Neural cell (in vitro differentiated cells): ENCODE measurements around the gene ARPIN. TPM values are rescaled to one million over a fixed set of nuclear protein-coding genes. Genes with fewer than 3 reads are reported as not detected.

ENCODE experiments used
- H2AFZ ChIP-seq: fragments of 200-600, 300-800 bp; sonication (generic), shearing (Covaris generic); 2 replicates; pipeline ENCODE4 v1.6.0; 2014; ENCODE audit warnings: low read depth, mild to moderate bottlenecking, antibody characterized with exemption, low read length, moderate library complexity
- H3F3A ChIP-seq: fragments of 200-600 bp; shearing (Covaris generic); 2 replicates; pipeline ENCODE4 v1.6.1; 2016; ENCODE audit warnings: mild to moderate bottlenecking, moderate library complexity, mixed read lengths, antibody characterized with exemption, low read length; ENCODE audit not compliant: insufficient read depth, poor library complexity, severe bottlenecking
- H3K27ac ChIP-seq: fragments of 200-600, 300-800 bp; sonication (generic), shearing (Covaris generic); 2 replicates; pipeline ENCODE4 v1.5.1; 2014; ENCODE audit warnings: mild to moderate bottlenecking, low read length, moderate library complexity
- H3K27me3 ChIP-seq: fragments of 300-800, 200-600 bp; sonication (generic), shearing (Covaris generic); 2 replicates; pipeline ENCODE4 v1.6.0; 2014; ENCODE audit warnings: mild to moderate bottlenecking, low read depth, low read length, moderate library complexity; ENCODE audit not compliant: insufficient read depth
- H3K36me3 ChIP-seq: fragments of 300-800, 200-600 bp; sonication (generic), shearing (Covaris generic); 2 replicates; pipeline ENCODE4 v1.5.1; 2014; ENCODE audit warnings: mild to moderate bottlenecking, antibody characterized with exemption, low read length, moderate library complexity; ENCODE audit not compliant: insufficient read depth
- H3K4me2 ChIP-seq: fragments of 300-800, 200-600 bp; sonication (generic), shearing (Covaris generic); 2 replicates; pipeline ENCODE4 v1.6.0; 2014; ENCODE audit warnings: mild to moderate bottlenecking, low read length
- H3K4me3 ChIP-seq: fragments of 300-800, 200-600 bp; sonication (generic), shearing (Covaris generic); 2 replicates; pipeline ENCODE4 v1.5.1; 2014; ENCODE audit warnings: mild to moderate bottlenecking, low read length, moderate library complexity
- H3K79me2 ChIP-seq: fragments of 200-600 bp; shearing (Covaris generic); replicated peaks from 2 replicates; pipeline ENCODE4 v1.6.0; 2014; ENCODE audit warnings: mild to moderate bottlenecking, low read length, moderate library complexity; ENCODE audit not compliant: insufficient read depth
- H3K9ac ChIP-seq: fragments of 300-800, 200-600 bp; sonication (generic), shearing (Covaris generic); 2 replicates; pipeline ENCODE4 v1.6.1; 2016; ENCODE audit warnings: mild to moderate bottlenecking, low read length, mixed read lengths
- H3K9me2 ChIP-seq: fragments of 200-600 bp; shearing (Covaris generic); 2 replicates; pipeline ENCODE4 v1.6.1; 2016; ENCODE audit warnings: mild to moderate bottlenecking, low read length, mixed read lengths; ENCODE audit not compliant: insufficient read depth
- H3K9me3 ChIP-seq: fragments of 200-600, 300-800 bp; sonication (generic), shearing (Covaris generic); 2 replicates; pipeline ENCODE4 v1.6.1; 2016; ENCODE audit warnings: mild to moderate bottlenecking, mixed run types, low read length, moderate library complexity, mixed read lengths
- H4K20me1 ChIP-seq: fragments of 200-600 bp; shearing (Covaris generic); 2 replicates; pipeline ENCODE4 v1.6.1; 2016; ENCODE audit warnings: mild to moderate bottlenecking, mixed run types; ENCODE audit not compliant: insufficient read depth
- CTCF ChIP-seq: fragments of 450-650 bp; IDR thresholded peaks from 2 replicates; pipeline ENCODE4 v1.5.1; 2014; ENCODE audit warnings: antibody characterized with exemption, mild to moderate bottlenecking, moderate library complexity; ENCODE audit not compliant: poor library complexity, severe bottlenecking
- EP300 ChIP-seq: fragments of 450-650 bp; conservative IDR thresholded peaks from 2 replicates; pipeline ENCODE4 v1.6.1; 2014; ENCODE audit warnings: antibody characterized with exemption, mild to moderate bottlenecking, moderate library complexity; ENCODE audit not compliant: poor library complexity, severe bottlenecking
- EZH2 ChIP-seq: fragments of 200-600, 300-800 bp; shearing (Covaris generic), sonication (generic); IDR thresholded peaks from 2 replicates; pipeline ENCODE4 v1.6.1; 2014; ENCODE audit warnings: antibody characterized with exemption, low read length, borderline replicate concordance, mild to moderate bottlenecking; ENCODE audit not compliant: insufficient read depth, poor library complexity, severe bottlenecking
- MXI1 ChIP-seq: fragments of 450-650 bp; conservative IDR thresholded peaks from 2 replicates; pipeline ENCODE4 v1.6.1; 2014; ENCODE audit warnings: antibody characterized with exemption, mild to moderate bottlenecking; ENCODE audit not compliant: poor library complexity, severe bottlenecking
- POLR2AphosphoS5 ChIP-seq: IDR thresholded peaks from 2 replicates; pipeline ENCODE4 v1.6.1; 2012
- RAD21 ChIP-seq: fragments of 450-650 bp; conservative IDR thresholded peaks from 2 replicates; pipeline ENCODE4 v1.6.1; 2014; ENCODE audit warnings: antibody characterized with exemption, mild to moderate bottlenecking, moderate library complexity
- SMC3 ChIP-seq: fragments of 450-650 bp; conservative IDR thresholded peaks from 2 replicates; pipeline ENCODE4 v1.6.1; 2014; ENCODE audit warnings: antibody characterized with exemption, mild to moderate bottlenecking, moderate library complexity; ENCODE audit not compliant: poor library complexity
- TAF1 ChIP-seq: IDR thresholded peaks from 2 replicates; pipeline ENCODE4 v1.6.1; 2012; ENCODE audit warnings: low read depth
- polyA plus RNA-seq: library from polyadenylated mRNA; depleted of rRNA; stranded (reverse); fragments of >200 nt; gene quantifications from 2 replicates; pipeline ENCODE4 v1.2.3, GENCODE V29; 2014
- TF ChIP-seq, protein P1 (sequence below): IDR thresholded peaks from 2 replicates; pipeline ENCODE4 v1.6.1; 2012; ENCODE audit warnings: borderline replicate concordance

ARPIN gene
- polyA plus RNA-seq, 1 donor from 2014 or later, result 2.7 TPM

GRCh38 chr15:89916660-89917059, 3.9 kb upstream of the ARPIN start:
- H3K9ac ChIP-seq, result no peak overlapping the region
- H3K9me2 ChIP-seq, result no peaks in the 10 kb centered on the region
- no peak for TF ChIP-seq CTCF
- no peak for TF ChIP-seq EP300
- no peak for TF ChIP-seq TAF1
- TF ChIP-seq POLR2AphosphoS5, result no peak
- TF ChIP-seq RAD21, result no peak
- no peak for TF ChIP-seq SMC3
- TF ChIP-seq, protein P1, sequence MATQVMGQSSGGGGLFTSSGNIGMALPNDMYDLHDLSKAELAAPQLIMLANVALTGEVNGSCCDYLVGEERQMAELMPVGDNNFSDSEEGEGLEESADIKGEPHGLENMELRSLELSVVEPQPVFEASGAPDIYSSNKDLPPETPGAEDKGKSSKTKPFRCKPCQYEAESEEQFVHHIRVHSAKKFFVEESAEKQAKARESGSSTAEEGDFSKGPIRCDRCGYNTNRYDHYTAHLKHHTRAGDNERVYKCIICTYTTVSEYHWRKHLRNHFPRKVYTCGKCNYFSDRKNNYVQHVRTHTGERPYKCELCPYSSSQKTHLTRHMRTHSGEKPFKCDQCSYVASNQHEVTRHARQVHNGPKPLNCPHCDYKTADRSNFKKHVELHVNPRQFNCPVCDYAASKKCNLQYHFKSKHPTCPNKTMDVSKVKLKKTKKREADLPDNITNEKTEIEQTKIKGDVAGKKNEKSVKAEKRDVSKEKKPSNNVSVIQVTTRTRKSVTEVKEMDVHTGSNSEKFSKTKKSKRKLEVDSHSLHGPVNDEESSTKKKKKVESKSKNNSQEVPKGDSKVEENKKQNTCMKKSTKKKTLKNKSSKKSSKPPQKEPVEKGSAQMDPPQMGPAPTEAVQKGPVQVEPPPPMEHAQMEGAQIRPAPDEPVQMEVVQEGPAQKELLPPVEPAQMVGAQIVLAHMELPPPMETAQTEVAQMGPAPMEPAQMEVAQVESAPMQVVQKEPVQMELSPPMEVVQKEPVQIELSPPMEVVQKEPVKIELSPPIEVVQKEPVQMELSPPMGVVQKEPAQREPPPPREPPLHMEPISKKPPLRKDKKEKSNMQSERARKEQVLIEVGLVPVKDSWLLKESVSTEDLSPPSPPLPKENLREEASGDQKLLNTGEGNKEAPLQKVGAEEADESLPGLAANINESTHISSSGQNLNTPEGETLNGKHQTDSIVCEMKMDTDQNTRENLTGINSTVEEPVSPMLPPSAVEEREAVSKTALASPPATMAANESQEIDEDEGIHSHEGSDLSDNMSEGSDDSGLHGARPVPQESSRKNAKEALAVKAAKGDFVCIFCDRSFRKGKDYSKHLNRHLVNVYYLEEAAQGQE, result no peak
- no peak for TF ChIP-seq MXI1
- TF ChIP-seq EZH2, result no peak
- H3F3A ChIP-seq, result no peaks in the 10 kb centered on the region
- no peak overlapping the region for H3K4me3 ChIP-seq
- no peak overlapping the region for H2AFZ ChIP-seq
- no peak overlapping the region for H3K27ac ChIP-seq
- no peaks in the 10 kb centered on the region for H3K9me3 ChIP-seq
- no peaks in the 10 kb centered on the region for H3K36me3 ChIP-seq
- no peak overlapping the region for H3K4me2 ChIP-seq
- peaks cover 2% of the 10 kb centered on the region for H3K27me3 ChIP-seq
- no peaks in the 10 kb centered on the region for H3K79me2 ChIP-seq
- H4K20me1 ChIP-seq, result no peaks in the 10 kb centered on the region

DNA sequence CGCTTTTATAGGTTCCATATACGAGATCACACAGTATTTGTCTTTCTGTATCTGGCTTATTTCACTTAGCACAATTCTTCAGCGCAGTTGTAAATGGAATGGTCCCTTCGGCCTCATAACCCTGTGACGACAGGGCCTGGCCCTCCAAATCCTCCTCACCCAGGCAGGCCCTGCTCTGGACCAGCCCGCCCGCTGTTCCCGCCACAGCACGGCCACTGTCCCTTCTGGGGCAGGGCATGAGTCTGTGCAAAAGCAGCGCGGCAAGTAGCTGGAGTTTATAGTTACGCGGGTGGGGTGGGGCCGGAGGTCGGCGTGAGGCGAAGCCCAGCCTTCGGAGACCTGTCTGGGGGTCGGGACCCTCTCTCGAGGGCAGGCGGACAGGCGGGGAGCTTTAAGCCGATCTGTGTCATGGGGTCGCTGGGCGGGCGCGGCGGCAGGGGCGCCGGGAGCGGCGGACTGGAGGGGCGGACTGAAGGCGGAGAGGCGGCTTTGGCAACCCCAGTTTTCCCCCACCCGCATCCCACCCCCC, 543 bp downstream of the ARPIN start:
- Histone ChIP-seq H3K27ac (no peak overlapping the region), H3K27me3 (peaks cover 2% of the 10 kb centered on the region), H4K20me1 (no peaks in the 10 kb centered on the region), H3K4me2 (no peak overlapping the region), H3K4me3 (peak overlapping the region; percentile 69), H3K79me2 (no peaks in the 10 kb centered on the region), H3K9me2 (no peaks in the 10 kb centered on the region), H3F3A (no peaks in the 10 kb centered on the region), H3K9ac (peak overlapping the region; percentile 54), H3K36me3 (no peaks in the 10 kb centered on the region), H3K9me3 (no peaks in the 10 kb centered on the region), H2AFZ (no peak overlapping the region)
- TF ChIP-seq POLR2AphosphoS5, result no peak
- TF ChIP-seq RAD21, result no peak
- no peak for TF ChIP-seq MXI1
- TF ChIP-seq EZH2, result no peak
- peak; percentile 17 for TF ChIP-seq TAF1
